Heart left ventricle (tissue), 13 donors: Measurements from ENCODE around the gene TASP1.

ENCODE experiments used
- POLR2A ChIP-seq, 2 donors: fragments of 450-650 bp; IDR thresholded peaks; one replicate each; pipeline ENCODE4 v1.6.1; 2017; ENCODE audit warnings: antibody characterized with exemption in 2 of 2, mild to moderate bottlenecking in 2 of 2, moderate library complexity in 2 of 2
- TF ChIP-seq, protein P1 (sequence below), 12 donors: fragments of 200-600 bp; sonication (generic) in 4 of 12; IDR thresholded peaks; one replicate each; pipeline versions ENCODE4 v1.5.0 to v1.8.0; 2018 to 2022; ENCODE audit warnings: antibody characterized with exemption in 12 of 12, mild to moderate bottlenecking in 5 of 12
- donor health status: ischemic (EF 13 %, LVEDD 7.1; RV severe dilation, severe dysfunction).
- donor health status: DM: no; HTN: yes; CAD: no.
- donor health status: DM: no; HTN: no; CAD: no.
- donor health status: ischemic (EF 25% LVEDD 6.9; RV normal size, moderate dysfunction).
- donor health status: ischemic (EF 25% LVEDD 5.7; RV mildly dilated, moderate dysfunction).
- donor health status: ischemic (EF 35%, LVEDD 5.7; RV mildly dilated, moderate dysfunction).
- donor health status: nonischemic (EF 11% LVEDD 7.7; RV severe dilation, severe dysfunction).
- donor health status: DM: yes; HTN: yes; CAD: no.
- donor health status: PGD.
- donor health status: ischemic (EF 29% LVEDD 5.4; RV normal size, mild dysfunction).
- donor health status: nonischemic (EF 23%, LVEDD 6.1; RV moderate dilation, normal function).

DNA sequence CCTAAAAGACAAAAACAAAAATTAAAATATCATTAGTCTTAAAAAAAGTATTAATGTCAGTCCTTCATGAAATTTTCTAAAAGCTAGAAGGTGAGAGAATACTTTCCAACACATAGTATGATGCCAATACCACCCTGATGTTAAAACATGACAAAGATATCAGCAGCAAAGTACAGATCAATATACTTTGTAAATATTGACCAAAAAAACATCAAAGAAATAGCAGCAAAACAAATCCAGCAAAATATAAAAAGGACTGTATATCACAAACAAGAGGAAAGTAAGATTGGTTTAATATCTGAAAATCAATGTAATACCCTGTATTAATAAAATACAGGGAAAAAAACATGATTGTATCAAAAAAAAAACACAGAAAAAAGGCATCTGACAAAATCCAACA, 51.4 kb downstream of the TASP1 start:
- no peak for TF ChIP-seq POLR2A (IDR thresholded peaks at IDR 0.05)
- TF ChIP-seq, protein P1, sequence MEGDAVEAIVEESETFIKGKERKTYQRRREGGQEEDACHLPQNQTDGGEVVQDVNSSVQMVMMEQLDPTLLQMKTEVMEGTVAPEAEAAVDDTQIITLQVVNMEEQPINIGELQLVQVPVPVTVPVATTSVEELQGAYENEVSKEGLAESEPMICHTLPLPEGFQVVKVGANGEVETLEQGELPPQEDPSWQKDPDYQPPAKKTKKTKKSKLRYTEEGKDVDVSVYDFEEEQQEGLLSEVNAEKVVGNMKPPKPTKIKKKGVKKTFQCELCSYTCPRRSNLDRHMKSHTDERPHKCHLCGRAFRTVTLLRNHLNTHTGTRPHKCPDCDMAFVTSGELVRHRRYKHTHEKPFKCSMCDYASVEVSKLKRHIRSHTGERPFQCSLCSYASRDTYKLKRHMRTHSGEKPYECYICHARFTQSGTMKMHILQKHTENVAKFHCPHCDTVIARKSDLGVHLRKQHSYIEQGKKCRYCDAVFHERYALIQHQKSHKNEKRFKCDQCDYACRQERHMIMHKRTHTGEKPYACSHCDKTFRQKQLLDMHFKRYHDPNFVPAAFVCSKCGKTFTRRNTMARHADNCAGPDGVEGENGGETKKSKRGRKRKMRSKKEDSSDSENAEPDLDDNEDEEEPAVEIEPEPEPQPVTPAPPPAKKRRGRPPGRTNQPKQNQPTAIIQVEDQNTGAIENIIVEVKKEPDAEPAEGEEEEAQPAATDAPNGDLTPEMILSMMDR (IDR thresholded peaks at IDR 0.05), result no peak
